ENCODE measurements around the gene BBS9.

DNA sequence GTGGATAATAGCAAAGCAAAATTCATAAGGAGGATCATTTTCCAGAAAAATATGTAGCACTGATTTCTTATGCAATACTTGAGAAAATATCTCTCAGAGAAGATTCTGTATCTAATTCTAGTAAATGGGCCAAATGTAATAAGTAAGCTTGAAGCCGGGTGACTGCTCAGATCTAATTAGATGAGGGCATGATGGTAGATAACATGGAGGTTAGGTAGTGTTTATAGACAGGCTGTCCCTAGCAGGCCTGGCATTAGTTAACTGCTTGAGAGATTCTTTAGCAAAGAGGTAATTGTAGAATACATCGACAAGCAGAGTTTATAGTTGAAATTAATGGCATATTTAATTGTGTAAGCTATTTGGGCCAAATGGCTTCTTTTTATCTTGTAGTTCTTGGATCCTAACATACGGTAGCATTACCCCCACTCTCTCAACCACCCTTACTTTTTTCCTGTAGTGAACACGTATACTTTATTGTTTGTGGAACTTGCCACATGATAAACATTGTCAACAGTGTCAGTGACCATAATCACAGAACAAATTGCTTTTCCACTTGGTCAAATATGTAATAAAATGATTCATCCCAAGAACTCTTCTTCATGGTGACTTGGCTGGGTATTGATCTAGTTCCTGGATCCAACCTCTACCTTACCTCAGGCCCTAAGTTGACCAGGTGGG lies 343.1 kb downstream of the BBS9 start:
- TF ChIP-seq CEBPB (tag; IDR thresholded peaks at IDR 0.05) (no peak), EZH2 (IDR thresholded peaks at IDR 0.05; ENCODE audit: borderline replicate concordance, low read depth, low read length) (no peak), ZNF449 (CRISPR knock-in tag; IDR thresholded peaks at IDR 0.05) (no peak), SMAD2 (IDR thresholded peaks at IDR 0.05; ENCODE audit: low read depth, low read length) (no peak), SREBF2 (CRISPR knock-in tag; IDR thresholded peaks at IDR 0.05) (no peak)

Data from K562 (cell line).